Thymus (tissue), 14 donors: ENCODE measurements around the gene FAM13A. TPM values are rescaled to one million over a fixed set of nuclear protein-coding genes. Genes with fewer than 3 reads are reported as not detected.
A peak's percentile ranks its signal among the peaks of the same experiment; 100 is the strongest.

Experiments
- DNase-seq, 9 donors: peaks; one replicate each; pipeline ENCODE4 v3.0.0-alpha.2; 2013; ENCODE audit warnings: low spot score in 9 of 9, low read depth in 6 of 9, missing footprints in 1 of 9
- H3K27ac ChIP-seq, 2 donors: one replicate each; pipeline ENCODE4 v1.5.1; 2013; ENCODE audit warnings: control low read depth in 1 of 2, low read depth in 1 of 2, low read length in 1 of 2, mild to moderate bottlenecking in 1 of 2, moderate library complexity in 1 of 2
- H3K27me3 ChIP-seq, 2 donors: one replicate each; pipeline ENCODE4 v1.5.1; 2013; ENCODE audit warnings: low read length in 1 of 2; ENCODE audit not compliant: control insufficient read depth in 2 of 2, insufficient read depth in 1 of 2
- H3K36me3 ChIP-seq, 2 donors: one replicate each; pipeline ENCODE4 v1.5.1; 2013; ENCODE audit warnings: low read length in 1 of 2, mild to moderate bottlenecking in 1 of 2, moderate library complexity in 1 of 2; ENCODE audit not compliant: control insufficient read depth in 2 of 2, insufficient read depth in 2 of 2
- H3K4me1 ChIP-seq, 2 donors: one replicate each; pipeline ENCODE4 v1.5.1; 2013; ENCODE audit warnings: low read length in 2 of 2; ENCODE audit not compliant: control insufficient read depth in 2 of 2, insufficient read depth in 2 of 2
- H3K4me3 ChIP-seq, 2 donors: one replicate each; pipeline ENCODE4 v1.5.1; 2013; ENCODE audit warnings: low read length in 2 of 2, control low read depth in 1 of 2, mild to moderate bottlenecking in 1 of 2
- H3K9me3 ChIP-seq, 2 donors: one replicate each; pipeline ENCODE4 v1.5.1; 2013; ENCODE audit warnings: low read length in 1 of 2, mild to moderate bottlenecking in 1 of 2; ENCODE audit not compliant: control insufficient read depth in 2 of 2, insufficient read depth in 1 of 2
- WGBS: extraction: QIAGEN DNeasy Blood & Tissue Kit; methylation state at CpG from one replicate; pipeline ENCODE4 v1.1.7; 2013; 5-methylcytosine and 5-hydroxymethylcytosine counted together
- long read RNA-seq, 10 donors: transcript quantifications; one replicate each; lab custom pipeline, GENCODE V29; 2026
- polyA plus RNA-seq: library from polyadenylated mRNA; stranded (reverse); fragments of 200-250 nt; gene quantifications from one replicate; pipeline ENCODE4 v1.2.3, GENCODE V29; 2013
- total RNA-seq: library from RNA; stranded (reverse); fragments of 120-200 nt; gene quantifications from one replicate; pipeline ENCODE4 v1.2.4, GENCODE V29; 2013
- donor health status: healthy.

FAM13A gene
- total RNA-seq (9.3 TPM), polyA plus RNA-seq (9.0 TPM)
- long read RNA-seq, donor 1, result 0 reads
- long read RNA-seq, donor 2, result 0 reads
- long read RNA-seq, donor 3, partial matches to known transcripts, result 0 of 1 reads
- long read RNA-seq, donor 3, other reads (novel, unspliced or antisense), result 0 of 1 reads
- long read RNA-seq, donor 4, result 0 reads
- long read RNA-seq, donor 5, result 0 reads
- long read RNA-seq, donor 6, partial matches to known transcripts, result 17 of 18 reads
- long read RNA-seq, donor 6, other reads (novel, unspliced or antisense), result 0 of 18 reads
- long read RNA-seq, donor 7, result 0 reads
- long read RNA-seq, donor 8, result 0 reads
- long read RNA-seq, donor 9, result 0 reads
- long read RNA-seq, donor 10, result 0 reads

DNA sequence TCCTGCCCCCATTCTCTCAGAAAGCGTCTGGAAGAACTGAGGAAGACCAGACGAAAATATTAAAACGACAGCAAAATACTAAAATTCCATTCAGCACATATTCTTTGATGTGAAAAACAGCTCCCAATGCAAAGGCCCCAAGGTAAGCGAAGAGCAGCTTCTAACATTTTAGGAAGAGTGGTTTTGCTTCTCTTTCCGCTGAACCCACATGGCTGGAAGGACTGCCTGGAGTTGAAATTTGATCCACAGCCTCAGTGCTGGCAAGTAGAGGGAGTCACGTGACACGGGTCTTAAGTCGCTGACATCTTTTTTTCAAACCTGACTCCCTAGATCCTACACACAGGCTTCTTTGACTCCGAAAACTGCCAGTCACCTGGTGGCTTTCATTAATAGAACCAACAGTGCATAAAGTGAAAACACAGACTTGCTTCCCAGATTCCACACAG lies at the start of gene FAM13A:
Gene FAM13A (minus strand): TSS at position 233 of the 446 bp plus-strand sequence. CDS start 221 bp downstream, at position 12.
- Histone ChIP-seq H3K4me3 (peak within 1 kb of the TSS; percentile 29 to 35), H3K9me3 (no peaks in the 10 kb centered on the region), H3K27me3 (no peaks in the 10 kb centered on the region), H3K27ac (peak within 1 kb of the TSS; percentile 8 to 59), H3K4me1 (peaks cover 0 to 2% of the 10 kb centered on the region in 2 donors), H3K36me3 (no peaks in the 10 kb centered on the region)
- WGBS, result 8% methylated on average over 9 of the region's 9 CpGs
- DNase-seq, result peak; percentile 48 to 80 (median 60)

DNA sequence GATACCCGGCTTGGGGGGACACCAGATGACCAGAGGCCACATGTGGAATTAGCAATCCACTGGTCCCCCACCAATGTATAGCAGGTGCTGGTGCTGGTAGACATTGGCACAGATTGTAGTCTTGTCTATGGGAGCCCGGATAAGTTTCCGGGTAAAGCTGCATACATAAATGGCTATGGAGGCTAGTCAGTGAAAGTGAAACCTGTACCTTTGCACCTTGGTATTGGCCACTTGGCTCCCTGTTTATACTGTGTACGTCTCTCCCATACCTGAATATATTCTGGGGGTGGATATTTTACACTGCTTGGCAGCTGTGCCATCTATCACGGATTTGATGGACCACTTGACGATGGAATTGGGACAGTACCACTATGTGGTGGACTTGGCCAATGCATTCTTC lies 48.7 kb upstream of the FAM13A start:
- H3K4me3 ChIP-seq, result no peak overlapping the region
- peaks cover 1 to 14% of the 10 kb centered on the region in 2 donors for H3K9me3 ChIP-seq
- no peaks in the 10 kb centered on the region for H3K36me3 ChIP-seq
- peaks cover 6 to 10% of the 10 kb centered on the region in 2 donors for H3K4me1 ChIP-seq
- peaks cover 0 to 15% of the 10 kb centered on the region in 2 donors for H3K27me3 ChIP-seq
- H3K27ac ChIP-seq, result no peak overlapping the region
- DNase-seq, result no peak
- 96% methylated on average over 6 of the region's 6 CpGs for WGBS

DNA sequence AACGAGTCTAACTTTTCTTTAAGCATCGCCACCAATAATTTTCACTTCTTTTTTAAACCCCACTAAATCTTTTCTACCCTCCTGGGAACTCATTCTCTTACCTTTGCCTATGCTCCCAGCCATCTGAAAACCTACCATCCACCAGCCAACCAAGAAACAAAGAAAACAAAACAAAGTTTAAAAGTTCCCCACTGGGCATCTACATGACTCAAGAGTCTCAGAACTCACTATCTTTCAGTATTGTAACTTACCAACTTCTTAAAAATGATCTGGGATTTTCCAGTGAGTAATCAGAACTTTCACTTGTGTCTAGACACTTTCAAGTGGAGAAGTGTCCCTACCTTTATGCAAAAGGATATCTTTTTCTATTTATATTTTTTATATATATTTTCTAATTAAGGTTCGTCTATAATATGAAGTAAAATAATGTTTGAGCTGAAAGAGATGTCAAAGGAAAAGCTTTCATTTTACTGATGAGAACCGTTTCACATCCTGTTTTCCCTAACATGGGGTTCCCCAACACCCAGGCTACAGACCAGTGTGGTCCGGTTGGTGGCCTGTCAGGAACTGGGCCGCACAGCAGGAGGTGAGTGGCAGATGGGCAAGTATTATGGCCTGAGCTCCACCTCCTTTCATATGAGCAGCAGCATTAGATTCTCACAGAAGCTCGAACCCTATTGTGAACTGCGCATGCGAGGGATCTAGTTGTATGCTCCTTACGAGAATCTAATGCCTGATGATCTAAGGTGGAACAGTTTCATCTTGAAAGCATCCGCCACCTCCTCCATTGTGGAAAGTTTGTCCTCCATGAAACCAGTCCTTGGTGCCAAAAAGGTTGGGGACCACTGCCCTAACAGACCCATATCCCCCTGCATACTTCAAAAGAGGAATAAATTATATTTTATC lies 44.5 kb upstream of the FAM13A start:
- no peak for DNase-seq
- H3K4me1 ChIP-seq, result no peaks in the 10 kb centered on the region
- peaks cover 0 to 3% of the 10 kb centered on the region in 2 donors for H3K9me3 ChIP-seq
- H3K4me3 ChIP-seq, result no peak overlapping the region
- H3K27me3 ChIP-seq, result no peaks in the 10 kb centered on the region
- 95% methylated on average over 11 of the region's 11 CpGs for WGBS
- H3K27ac ChIP-seq, result peak overlapping the region in 1 of 2 donors; percentile 3
- H3K36me3 ChIP-seq, result no peaks in the 10 kb centered on the region

DNA sequence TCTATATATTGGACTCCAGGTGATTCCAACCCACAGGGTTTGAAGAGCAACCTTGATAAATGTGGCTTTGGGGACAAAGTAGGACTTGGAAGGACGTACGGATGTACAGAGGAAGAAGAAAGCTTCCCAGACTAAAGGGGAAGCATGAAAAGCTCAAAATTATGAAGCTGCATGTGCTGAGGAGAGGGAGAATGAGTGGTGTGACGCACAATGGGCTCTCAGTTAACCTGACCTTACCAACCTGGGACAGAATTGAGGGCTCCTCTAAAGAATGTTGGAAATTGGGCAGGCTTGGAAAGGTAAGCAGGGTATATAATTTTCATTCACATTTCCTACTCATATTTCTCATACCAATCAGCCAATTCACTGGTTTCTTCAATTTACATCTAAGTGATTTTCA lies 43.9 kb upstream of the FAM13A start:
- WGBS, result 94% methylated on average over 3 of the region's 3 CpGs
- no peaks in the 10 kb centered on the region for H3K9me3 ChIP-seq
- no peaks in the 10 kb centered on the region for H3K4me1 ChIP-seq
- no peak overlapping the region for H3K4me3 ChIP-seq
- H3K36me3 ChIP-seq, result no peaks in the 10 kb centered on the region
- no peaks in the 10 kb centered on the region for H3K27me3 ChIP-seq
- no peak for DNase-seq
- H3K27ac ChIP-seq, result peak overlapping the region in 1 of 2 donors; percentile 3

DNA sequence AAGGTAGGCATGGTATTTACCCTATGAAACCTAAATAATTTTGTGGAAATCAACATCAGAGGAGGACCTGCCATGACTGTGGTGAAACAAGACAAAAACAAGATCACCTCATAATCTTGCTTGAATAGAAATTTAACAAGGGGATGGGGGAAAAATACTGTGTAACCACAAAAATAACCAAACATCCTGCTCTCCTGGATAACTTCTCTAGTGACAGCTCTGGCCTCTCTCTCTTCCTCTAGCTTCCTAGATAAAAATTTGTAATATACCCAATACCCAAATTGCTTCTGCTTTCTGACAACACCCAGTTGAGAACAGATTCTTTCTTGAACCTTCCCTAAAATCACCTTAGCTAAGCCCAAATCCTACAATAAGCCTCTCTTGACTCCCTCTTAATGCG lies 42.5 kb upstream of the FAM13A start:
- Histone ChIP-seq H3K27me3 (no peaks in the 10 kb centered on the region), H3K27ac (no peak overlapping the region), H3K9me3 (no peaks in the 10 kb centered on the region), H3K36me3 (no peaks in the 10 kb centered on the region), H3K4me3 (no peak overlapping the region), H3K4me1 (no peaks in the 10 kb centered on the region)
- no peak for DNase-seq
- WGBS, result 100% methylated on average over 1 of the region's 1 CpG

DNA sequence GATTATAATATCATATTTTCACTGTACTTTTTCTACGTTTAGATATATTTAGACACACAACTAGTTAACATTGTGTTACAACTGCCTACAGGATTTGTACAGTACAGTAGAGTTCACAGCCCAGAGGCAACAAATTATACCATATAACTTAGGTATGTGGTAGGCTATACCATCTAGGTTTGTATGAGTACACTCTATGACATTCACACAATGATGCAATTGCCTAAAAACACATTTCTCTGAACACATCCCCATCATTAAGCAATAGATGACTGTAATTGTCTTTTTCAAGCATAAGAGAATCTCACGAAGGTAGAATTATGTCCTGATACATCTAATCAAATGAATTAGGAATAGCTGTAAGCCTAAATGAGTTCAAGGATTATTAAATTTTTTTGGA lies 42.0 kb upstream of the FAM13A start:
- Histone ChIP-seq H3K27me3 (no peaks in the 10 kb centered on the region), H3K9me3 (no peaks in the 10 kb centered on the region), H3K4me1 (no peaks in the 10 kb centered on the region), H3K27ac (no peak overlapping the region), H3K4me3 (no peak overlapping the region), H3K36me3 (no peaks in the 10 kb centered on the region)
- DNase-seq, result no peak
- 99% methylated on average over 2 of the region's 2 CpGs for WGBS

DNA sequence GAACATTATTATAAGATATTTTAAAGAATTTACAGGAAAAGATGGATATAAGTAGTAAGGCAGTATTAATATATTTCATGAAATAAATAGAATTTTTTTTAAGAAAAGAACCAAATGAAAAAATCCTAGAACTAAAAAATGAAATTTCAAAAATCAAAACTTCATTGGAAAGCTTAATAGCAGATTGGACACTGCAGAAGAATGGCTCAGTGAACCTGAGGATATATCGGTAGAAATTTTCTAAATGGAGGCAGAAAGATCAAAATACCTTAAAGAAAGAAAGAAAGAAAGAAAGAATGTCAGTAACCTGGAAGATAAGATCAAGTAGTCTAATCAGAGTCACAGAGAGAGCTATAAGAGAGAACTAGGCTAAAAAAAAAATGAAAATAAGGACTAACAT lies 21.3 kb upstream of the FAM13A start:
- Histone ChIP-seq H3K9me3 (peaks cover 0 to 4% of the 10 kb centered on the region in 2 donors), H3K4me3 (no peak overlapping the region), H3K27ac (no peak overlapping the region), H3K4me1 (no peaks in the 10 kb centered on the region), H3K36me3 (no peaks in the 10 kb centered on the region), H3K27me3 (no peaks in the 10 kb centered on the region)
- 98% methylated on average over 1 of the region's 1 CpG for WGBS
- no peak for DNase-seq

DNA sequence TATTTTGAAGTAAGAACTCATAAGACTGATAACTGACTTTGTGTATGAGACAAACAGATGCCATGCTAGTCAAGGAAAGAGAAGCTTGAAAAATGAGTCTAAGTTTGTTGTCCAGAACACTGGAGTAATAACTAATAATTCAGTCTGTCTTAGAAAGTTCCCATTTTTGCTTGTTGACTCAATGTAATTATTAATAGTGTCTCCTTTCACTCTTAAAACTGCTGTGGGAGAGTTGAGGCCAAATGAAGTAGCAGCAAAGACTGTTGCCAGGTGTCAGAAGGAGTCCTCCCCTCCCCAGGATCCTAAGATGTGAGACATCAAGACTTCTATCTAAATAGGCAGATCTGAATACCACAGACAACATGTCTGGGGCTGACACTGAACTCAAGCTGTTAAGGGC lies 20.8 kb upstream of the FAM13A start:
- peaks cover 0 to 4% of the 10 kb centered on the region in 2 donors for H3K9me3 ChIP-seq
- no peak overlapping the region for H3K4me3 ChIP-seq
- H3K27ac ChIP-seq, result no peak overlapping the region
- no peak for DNase-seq
- H3K4me1 ChIP-seq, result no peaks in the 10 kb centered on the region
- no peaks in the 10 kb centered on the region for H3K27me3 ChIP-seq
- H3K36me3 ChIP-seq, result no peaks in the 10 kb centered on the region

DNA sequence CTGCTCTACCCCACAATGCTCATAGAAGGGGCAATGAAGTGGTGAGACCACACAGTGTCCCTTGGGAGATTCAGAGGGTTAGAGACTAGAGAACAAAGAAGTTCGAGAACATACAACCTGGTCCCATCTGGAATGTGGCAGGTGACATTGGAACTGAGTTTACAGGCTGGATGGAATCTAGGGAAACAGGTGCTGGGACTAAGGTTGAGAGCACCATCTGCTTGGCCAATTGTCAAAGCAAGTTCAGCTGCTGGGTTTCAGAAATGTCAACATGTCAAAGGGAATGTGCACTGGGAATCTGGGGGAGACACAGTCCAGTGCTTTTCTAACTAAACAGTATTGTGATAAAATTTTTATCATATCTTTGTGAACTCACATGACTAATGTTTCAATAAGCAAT lies 15.9 kb upstream of the FAM13A start:
- Histone ChIP-seq H3K4me1 (no peaks in the 10 kb centered on the region), H3K36me3 (no peaks in the 10 kb centered on the region), H3K4me3 (no peak overlapping the region), H3K9me3 (peaks cover 0 to 2% of the 10 kb centered on the region in 2 donors), H3K27me3 (no peaks in the 10 kb centered on the region), H3K27ac (no peak overlapping the region)
- DNase-seq, result no peak
- 95% methylated on average over 1 of the region's 1 CpG for WGBS
